ENCODE results near the gene RHAG.

DNA sequence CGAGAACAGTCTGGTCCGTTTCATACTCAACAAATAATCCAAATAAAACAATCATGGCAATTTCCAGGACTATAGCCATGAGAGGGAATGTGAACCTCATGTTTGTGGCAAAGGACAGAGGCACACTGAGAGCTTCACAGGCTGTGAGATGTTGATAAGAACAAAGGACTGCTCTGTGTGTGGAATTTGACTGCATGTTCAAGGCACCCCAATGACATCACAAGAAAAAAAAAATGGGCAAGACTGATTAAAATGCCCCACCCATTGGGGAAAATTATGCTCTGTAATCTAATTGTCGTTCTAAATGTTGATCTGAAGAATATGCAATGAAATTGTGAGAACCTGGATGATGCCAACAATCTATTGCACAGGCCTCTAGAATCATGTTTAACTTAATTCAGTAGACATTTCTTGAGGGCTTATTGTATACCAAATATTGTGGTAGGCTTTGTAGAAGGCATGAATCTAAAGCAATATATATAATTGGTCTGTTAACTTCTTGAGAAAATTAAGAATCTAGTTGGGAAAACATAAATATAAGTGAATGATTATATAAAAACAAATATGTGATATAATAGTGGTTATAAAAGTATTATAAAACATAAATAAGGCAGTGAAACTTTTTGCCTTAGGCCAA lies at the start of gene RHAG:
- TF ChIP-seq, protein P1, sequence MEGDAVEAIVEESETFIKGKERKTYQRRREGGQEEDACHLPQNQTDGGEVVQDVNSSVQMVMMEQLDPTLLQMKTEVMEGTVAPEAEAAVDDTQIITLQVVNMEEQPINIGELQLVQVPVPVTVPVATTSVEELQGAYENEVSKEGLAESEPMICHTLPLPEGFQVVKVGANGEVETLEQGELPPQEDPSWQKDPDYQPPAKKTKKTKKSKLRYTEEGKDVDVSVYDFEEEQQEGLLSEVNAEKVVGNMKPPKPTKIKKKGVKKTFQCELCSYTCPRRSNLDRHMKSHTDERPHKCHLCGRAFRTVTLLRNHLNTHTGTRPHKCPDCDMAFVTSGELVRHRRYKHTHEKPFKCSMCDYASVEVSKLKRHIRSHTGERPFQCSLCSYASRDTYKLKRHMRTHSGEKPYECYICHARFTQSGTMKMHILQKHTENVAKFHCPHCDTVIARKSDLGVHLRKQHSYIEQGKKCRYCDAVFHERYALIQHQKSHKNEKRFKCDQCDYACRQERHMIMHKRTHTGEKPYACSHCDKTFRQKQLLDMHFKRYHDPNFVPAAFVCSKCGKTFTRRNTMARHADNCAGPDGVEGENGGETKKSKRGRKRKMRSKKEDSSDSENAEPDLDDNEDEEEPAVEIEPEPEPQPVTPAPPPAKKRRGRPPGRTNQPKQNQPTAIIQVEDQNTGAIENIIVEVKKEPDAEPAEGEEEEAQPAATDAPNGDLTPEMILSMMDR (IDR thresholded peaks at IDR 0.05): no peak
- no peak for TF ChIP-seq POLR2A (IDR thresholded peaks at IDR 0.05)

Measured in gastroesophageal sphincter (tissue), 3 donors.